Pons (tissue), 1 donor: ENCODE measurements around the gene HIPK2.
"Not testable (repeated sequence)": the region's sequence is repeated elsewhere in the genome, so short reads cannot be mapped to it uniquely, and the experiment has no call there.

ENCODE experiments used
- DNase-seq: peaks from one replicate; pipeline ENCODE4 v3.0.0-alpha.2; 2016; ENCODE audit warnings: low spot score

HIPK2 gene

GRCh38 chr7:139566075-139566474, 211.7 kb downstream of the HIPK2 start:
- DNase-seq: no peak

GRCh38 chr7:139563856-139564255, 213.9 kb downstream of the HIPK2 start:
- no peak for DNase-seq

GRCh38 chr7:139562961-139563565, 214.7 kb downstream of the HIPK2 start:
- no peak for DNase-seq

- no peak for DNase-seq
Measured at GRCh38 chr7:139562491-139562890, 215.3 kb downstream of the HIPK2 start.

GRCh38 chr7:139560678-139561077, 217.1 kb downstream of the HIPK2 start:
- DNase-seq: no peak

- DNase-seq: no peak
Measured at GRCh38 chr7:139560199-139560598, 217.6 kb downstream of the HIPK2 start.

GRCh38 chr7:139559364-139560105, 218.3 kb downstream of the HIPK2 start:
- peak; percentile 9 for DNase-seq

GRCh38 chr7:139557857-139558581, 219.8 kb downstream of the HIPK2 start:
- DNase-seq: no peak

GRCh38 chr7:139553991-139554700, 223.7 kb downstream of the HIPK2 start:
- not testable (repeated sequence) for DNase-seq

- DNase-seq: peak; percentile 11
Measured at GRCh38 chr7:139548302-139549028, 229.3 kb downstream of the HIPK2 start.

GRCh38 chr7:139544645-139545044, 233.2 kb downstream of the HIPK2 start:
- DNase-seq: no peak

GRCh38 chr7:139543801-139544603, 233.8 kb downstream of the HIPK2 start:
- DNase-seq: no peak

GRCh38 chr7:139542308-139543151, 235.3 kb downstream of the HIPK2 start:
- no peak for DNase-seq

- no peak for DNase-seq
Measured at GRCh38 chr7:139541600-139542307, 236.0 kb downstream of the HIPK2 start.

GRCh38 chr7:139540203-139540602, 237.6 kb downstream of the HIPK2 start:
- DNase-seq: no peak

GRCh38 chr7:139538881-139539635, 238.7 kb downstream of the HIPK2 start:
- DNase-seq: no peak

- no peak for DNase-seq
Measured at GRCh38 chr7:139536152-139536551, 241.6 kb downstream of the HIPK2 start.

- no peak for DNase-seq
Measured at GRCh38 chr7:139534966-139535651, 242.7 kb downstream of the HIPK2 start.
